ENCODE results near the gene LYG2. TPM values are rescaled to one million over a fixed set of nuclear protein-coding genes. Genes with fewer than 3 reads are reported as not detected.
"Not testable (repeated sequence)": the region's sequence is repeated elsewhere in the genome, so short reads cannot be mapped to it uniquely, and the experiment has no call there.

The LYG2 gene
- total RNA-seq, 2 experiments from 2014 or later, result not detected

- H3K27ac ChIP-seq (ENCODE audit: low read depth in 1 of 2, low read length in 2 of 2), result no peak overlapping the region
- CTCF ChIA-PET, result no interaction called here
- H3K36me3 Mint-ChIP-seq (ENCODE audit: low read depth), result peaks cover 39% of the 10 kb centered on the region
- no peaks in the 10 kb centered on the region for H3K27me3 Mint-ChIP-seq
- ATAC-seq (ENCODE audit: poor library complexity) (no peak), DNase-seq (no peak)
- H3K4me1 Mint-ChIP-seq (ENCODE audit: low read depth), result peaks cover 6% of the 10 kb centered on the region
- H3K9me3 Mint-ChIP-seq, result no peaks in the 10 kb centered on the region
- H3K27ac Mint-ChIP-seq, result no peak overlapping the region
- no peaks in the 10 kb centered on the region for H3K27me3 ChIP-seq (ENCODE audit: control insufficient read depth in 1 of 2, insufficient read depth in 2 of 2, low read length in 2 of 2)
- POLR2A ChIA-PET, result no interaction called here
- no peak overlapping the region for H3K4me3 Mint-ChIP-seq
- no peaks in the 10 kb centered on the region for H3K9me3 ChIP-seq (ENCODE audit: control insufficient read depth in 1 of 2, insufficient read depth in 1 of 2, low read length in 2 of 2)
- no peak overlapping the region for H3K4me3 ChIP-seq (ENCODE audit: low read length)
- H3K36me3 ChIP-seq (ENCODE audit: insufficient read depth, low read length), result peaks cover 19% of the 10 kb centered on the region
- TF ChIP-seq CTCF (IDR thresholded peaks at IDR 0.05), result no peak
- H3K4me1 ChIP-seq (ENCODE audit: insufficient read depth, low read length), result no peaks in the 10 kb centered on the region
- intact Hi-C loops (cut with DNase I, micrococcal nuclease), result no loop called here
Observed at GRCh38 chr2:99198103-99198841, 57.2 kb downstream of the LYG2 start.

GRCh38 chr2:99192364-99192763, 63.1 kb downstream of the LYG2 start:
- DNase-seq; H3K27ac ChIP-seq (ENCODE audit: low read depth in 1 of 2, low read length in 2 of 2); ATAC-seq (ENCODE audit: poor library complexity); H3K4me3 ChIP-seq (ENCODE audit: low read length); intact Hi-C loops (cut with DNase I, micrococcal nuclease); H3K4me1 ChIP-seq (ENCODE audit: insufficient read depth, low read length); H3K27ac Mint-ChIP-seq; H3K9me3 Mint-ChIP-seq; H3K27me3 Mint-ChIP-seq; H3K9me3 ChIP-seq (ENCODE audit: control insufficient read depth in 1 of 2, insufficient read depth in 1 of 2, low read length in 2 of 2); H3K27me3 ChIP-seq (ENCODE audit: control insufficient read depth in 1 of 2, insufficient read depth in 2 of 2, low read length in 2 of 2); POLR2A ChIA-PET; H3K4me3 Mint-ChIP-seq; H3K4me1 Mint-ChIP-seq (ENCODE audit: low read depth); CTCF ChIA-PET: not testable (repeated sequence)
- peaks cover 53% of the 10 kb centered on the region for H3K36me3 ChIP-seq (ENCODE audit: insufficient read depth, low read length)
- peaks cover 83% of the 10 kb centered on the region for H3K36me3 Mint-ChIP-seq (ENCODE audit: low read depth)

Other genes starting within 250 kb of the LYG2 start
- 1 to 10 TPM; 2.1 to 2.8 TPM for gene C2orf15, start 114.0 kb downstream of the LYG2 start, total RNA-seq
- gene TSGA10, start 100.7 kb downstream of the LYG2 start, total RNA-seq, result 10 to 100 TPM; 10.6 to 11.0 TPM
- 10 to 100 TPM; 12.5 to 13.3 TPM for gene LIPT1, start 100.7 kb downstream of the LYG2 start, total RNA-seq
- gene MITD1, start 74.6 kb downstream of the LYG2 start, total RNA-seq, result 10 to 100 TPM; 14.1 to 14.6 TPM
- 1 to 10 TPM; 8.6 to 9.5 TPM for gene MRPL30, start 74.5 kb downstream of the LYG2 start, total RNA-seq
- 1 to 10 TPM in 1 of 2 experiments, under 1 TPM in 1; 0.71 to 1.3 TPM for gene LYG1, start 45.5 kb upstream of the LYG2 start, total RNA-seq
- gene TXNDC9, start 80.7 kb upstream of the LYG2 start, total RNA-seq, result 1 to 10 TPM; 8.3 TPM
- gene EIF5B, start 81.7 kb upstream of the LYG2 start, total RNA-seq, result 10 to 100 TPM; 27.8 to 33.2 TPM
- 10 to 100 TPM; 39.8 TPM for gene REV1, start 234.4 kb upstream of the LYG2 start, total RNA-seq

Data from CD4-positive, alpha-beta T cell (primary cell).